Smooth muscle cell of the pulmonary artery (primary cell): ENCODE data around the gene PSMD5. TPM values are rescaled to one million over a fixed set of nuclear protein-coding genes. Genes with fewer than 3 reads are reported as not detected.

Experiments
- total RNA-seq: library from RNA; depleted of rRNA; stranded (reverse); fragments of >200 nt; gene quantifications from 2 replicates; pipeline ENCODE4 v1.2.3, GENCODE V29; 2014

Gene PSMD5
- 27.3 and 35.1 TPM in 2 replicates for total RNA-seq

GRCh38 chr9:120842685-120843485 is at the start of gene PSMD5:
Gene PSMD5, minus strand, starts transcription at chr9:120842922. Its CDS starts 13 bp downstream, at chr9:120842909.

GRCh38 chr9:120876842-120877240 is 34.1 kb upstream of the PSMD5 start, which contains the start of gene PHF19:
Gene PHF19, minus strand, starts transcription at chr9:120877188. Its CDS starts 2,447 bp downstream, at chr9:120874741.

GRCh38 chr9:120792898-120793765 is 49.6 kb downstream of the PSMD5 start, which contains the start of gene FBXW2:
Gene FBXW2, minus strand, starts transcription at chr9:120793416. Its CDS starts 5,158 bp downstream, at chr9:120788258.

Other genes with a start within 250 kb of the PSMD5 start
- 15.8 and 23.2 TPM in 2 replicates for gene MEGF9, start 128.5 kb downstream of the PSMD5 start, total RNA-seq
- gene FBXW2, start 49.5 kb downstream of the PSMD5 start, total RNA-seq, result 41.7 and 43.8 TPM in 2 replicates
- 28.2 and 31.9 TPM in 2 replicates for gene PHF19, start 34.3 kb upstream of the PSMD5 start, total RNA-seq
- 9.3 and 13.3 TPM in 2 replicates for gene TRAF1, start 83.9 kb upstream of the PSMD5 start, total RNA-seq
- gene C5, start 207.4 kb upstream of the PSMD5 start, total RNA-seq, result 5.1 and 5.3 TPM in 2 replicates
- 2.7 and 2.9 TPM in 2 replicates for gene CNTRL, start 232.0 kb upstream of the PSMD5 start, total RNA-seq